Endothelial cell of umbilical vein (primary cell): ENCODE data around the gene SH3BP2. TPM values are rescaled to one million over a fixed set of nuclear protein-coding genes. Genes with fewer than 3 reads are reported as not detected.

Experiments
- BruUV-seq: library from RNA; stranded (reverse); fragments of 400-500 nt; replicated peaks from 2 replicates; lab custom pipeline; 2021; lab: Mats Ljungman, UMichigan
- CTCF ChIA-PET: fragments of 300-600, 350-600 bp; sonication (Branson Sonifier 250); formaldehyde crosslinking; loops from one replicate; lab custom pipeline; 2021; ENCODE audit warnings: antibody characterized with exemption, inconsistent platforms; lab: Charles Lee
- POLR2A ChIA-PET: fragments of 300-600, 350-600 bp; sonication (Branson Sonifier 250); formaldehyde crosslinking; loops from one replicate; lab custom pipeline; 2021; ENCODE audit warnings: antibody characterized with exemption, inconsistent platforms; lab: Charles Lee
- DNase-seq: peaks from one replicate; pipeline ENCODE4 v3.0.0-alpha.2; 2011; ENCODE audit warnings: low read depth, low spot score
- FAIRE-seq: peaks from 2 replicates; lab custom pipeline; 2011; peaks lifted over from hg19 to GRCh38; lab: Jason Lieb, UNC
- H2AFZ ChIP-seq: 2 replicates; pipeline ENCODE4 v1.6.0; 2012; ENCODE audit warnings: low read depth, low read length, control low read depth, inconsistent platforms
- H3K27ac ChIP-seq: 2 replicates; pipeline ENCODE4 v1.5.1; 2011; ENCODE audit warnings: low read depth, mild to moderate bottlenecking, control low read depth, low read length, moderate library complexity; ENCODE audit not compliant: insufficient read depth
- H3K27me3 ChIP-seq, 2 experiments: 2 replicates each; pipeline versions ENCODE4 v1.6.0 to v1.6.1; 2011; ENCODE audit warnings: low read length in 2 of 2, mixed read lengths in 1 of 2; ENCODE audit not compliant: control insufficient read depth in 2 of 2, insufficient read depth in 2 of 2
- H3K36me3 ChIP-seq, 2 experiments: 2 replicates in 1 of 2; 3 replicates in 1 of 2; pipeline ENCODE4 v1.5.1; 2011; ENCODE audit warnings: low read length in 2 of 2, mild to moderate bottlenecking in 1 of 2, moderate library complexity in 1 of 2; ENCODE audit not compliant: control insufficient read depth in 2 of 2, insufficient read depth in 2 of 2; ENCODE audit errors: extremely low read depth in 1 of 2
- H3K4me1 ChIP-seq: 3 replicates; pipeline ENCODE4 v1.5.1; 2011; ENCODE audit warnings: mild to moderate bottlenecking, low read length; ENCODE audit not compliant: control insufficient read depth, insufficient read depth; ENCODE audit errors: extremely low read depth
- H3K4me2 ChIP-seq: 2 replicates; pipeline ENCODE4 v1.6.1; 2011; ENCODE audit warnings: low read length, control low read depth, mixed read lengths; ENCODE audit not compliant: insufficient read depth
- H3K4me3 ChIP-seq, 3 experiments: fragments of 200-600 bp in 1 of 3; sonication (generic), shearing (Covaris generic) in 1 of 3; replicated peaks in 1 of 3; 2 replicates each; pipeline ENCODE4 v1.5.1; 2011 to 2016; ENCODE audit warnings: control low read depth in 3 of 3, low read length in 3 of 3, mild to moderate bottlenecking in 2 of 3, inconsistent platforms in 1 of 3, low read depth in 1 of 3, moderate library complexity in 1 of 3; ENCODE audit not compliant: insufficient read depth in 1 of 3
- H3K79me2 ChIP-seq: 2 replicates; pipeline ENCODE4 v1.6.0; 2012; ENCODE audit warnings: low read length, inconsistent platforms; ENCODE audit not compliant: control insufficient read depth, insufficient read depth
- H3K9ac ChIP-seq: replicated peaks from 2 replicates; pipeline ENCODE3; 2011; ENCODE audit warnings: low read length, control low read depth; ENCODE audit not compliant: insufficient read depth; ENCODE audit errors: extremely low read depth
- H3K9me1 ChIP-seq: replicated peaks from 3 replicates; pipeline ENCODE4 v1.6.0; 2011; ENCODE audit warnings: mild to moderate bottlenecking, low read length; ENCODE audit not compliant: control insufficient read depth, insufficient read depth; ENCODE audit errors: extremely low read depth
- H3K9me3 ChIP-seq: replicated peaks from 2 replicates; pipeline ENCODE4 v1.5.1; 2012; ENCODE audit warnings: low read length, inconsistent platforms; ENCODE audit not compliant: control insufficient read depth, insufficient read depth
- H4K20me1 ChIP-seq: replicated peaks from 2 replicates; pipeline ENCODE3; 2011; ENCODE audit warnings: mild to moderate bottlenecking, low read length; ENCODE audit not compliant: control insufficient read depth, insufficient read depth; ENCODE audit errors: extremely low read depth
- CTCF ChIP-seq, 2 donors: IDR thresholded peaks; 1 replicate in 1 of 2; 2 replicates in 1 of 2; pipeline ENCODE4 v1.5.1; 2011; ENCODE audit warnings: low read length in 2 of 2, mild to moderate bottlenecking in 2 of 2, moderate library complexity in 2 of 2, control low read depth in 1 of 2, inconsistent platforms in 1 of 2, low read depth in 1 of 2; ENCODE audit not compliant: insufficient read depth in 1 of 2; ENCODE audit errors: extremely low read depth in 1 of 2
- EZH2 ChIP-seq: IDR thresholded peaks from 2 replicates; pipeline ENCODE4 v1.6.1; 2012; ENCODE audit warnings: borderline replicate concordance, low read depth, mild to moderate bottlenecking, moderate library complexity, low read length, inconsistent platforms; ENCODE audit not compliant: severe bottlenecking
- FOS ChIP-seq: IDR thresholded peaks from 2 replicates; pipeline ENCODE4 v1.6.1; 2011; ENCODE audit warnings: mild to moderate bottlenecking, low read length, moderate library complexity, borderline replicate concordance; ENCODE audit not compliant: insufficient read depth
- GATA2 ChIP-seq: IDR thresholded peaks from 2 replicates; pipeline ENCODE4 v1.7.0; 2011; ENCODE audit warnings: low read depth, mild to moderate bottlenecking, moderate library complexity, mixed read lengths, low read length; ENCODE audit not compliant: insufficient read length, insufficient read depth
- JUN ChIP-seq: IDR thresholded peaks from 2 replicates; pipeline ENCODE4 v1.6.1; 2011; ENCODE audit warnings: borderline replicate concordance, low read depth; ENCODE audit not compliant: insufficient read length, insufficient read depth
- MAX ChIP-seq: IDR thresholded peaks from 2 replicates; pipeline ENCODE4 v1.6.1; 2011; ENCODE audit not compliant: insufficient read depth, insufficient read length
- MYC ChIP-seq: IDR thresholded peaks from one replicate; pipeline ENCODE4 v1.6.1; 2011; ENCODE audit warnings: mild to moderate bottlenecking, low read depth, low read length
- POLR2A ChIP-seq: IDR thresholded peaks from 2 replicates; pipeline ENCODE4 v1.6.1; 2012; ENCODE audit warnings: low read depth, mild to moderate bottlenecking, control low read depth, low read length
- POLR2AphosphoS5 ChIP-seq: IDR thresholded peaks from 2 replicates; pipeline ENCODE4 v1.6.1; 2012; ENCODE audit warnings: low read depth, mild to moderate bottlenecking, control low read depth, low read length, moderate library complexity; ENCODE audit not compliant: insufficient read depth
- dilution Hi-C: fragments of 300-500 bp; cut with MboI; formaldehyde crosslinking; loops from one replicate; pipeline ENCODE4 v1.15.0; 2019; ENCODE audit warnings: low sequenced_read_pairs; ENCODE audit not compliant: extremely low pct_ligation_motif_present
- intact Hi-C: fragments of 100-400 bp; cut with micrococcal nuclease; formaldehyde crosslinking; loops from one replicate; pipeline ENCODE4 v1.10.0; 2022
- polyA plus RNA-seq, 4 experiments: library from polyadenylated mRNA; depleted of rRNA in 3 of 4; stranded (reverse) in 3 of 4; unstranded in 1 of 4; fragments of >200 nt; gene quantifications; 2 replicates each; pipeline versions ENCODE4 v1.2.1 to v1.2.3, GENCODE V29; 2011 to 2012; ENCODE audit warnings: missing spikeins in 1 of 4
- total RNA-seq: library from RNA; stranded (reverse); gene quantifications from 2 replicates; pipeline ENCODE4 v1.2.3, GENCODE V29; 2021

Gene SH3BP2
- total and polyA plus RNA-seq, 2 donors (not counting 3 experiments of a cell fraction or from before 2014, with no cell fraction given) = 69.2 to 73.9 TPM

- DNase-seq (no peak), FAIRE-seq (no peak)
- Histone ChIP-seq H3K27ac (no peak overlapping the region), H3K36me3 (peaks cover 12 to 19% of the 10 kb centered on the region in 2 experiments), H2AFZ (no peak overlapping the region), H3K9me3 (no peaks in the 10 kb centered on the region), H3K9me1 (no peaks in the 10 kb centered on the region), H3K4me1 (peaks cover 7% of the 10 kb centered on the region), H3K79me2 (peaks cover 12% of the 10 kb centered on the region), H4K20me1 (no peaks in the 10 kb centered on the region), H3K4me3 (no peak overlapping the region), H3K4me2 (no peak overlapping the region), H3K9ac (no peak overlapping the region), H3K27me3 (no peaks in the 10 kb centered on the region)
- ChIA-PET POLR2A (no interaction called here), CTCF (interaction anchor here (0.8 to 2.1 kb wide), 2 partner anchors 14 to 122 kb away, joined by 3 to 5 read pairs; no protein-coding TSS in a partner anchor)
- intact Hi-C loops (no loop called here), dilution Hi-C loops (no loop called here)
- no peak for TF ChIP-seq POLR2A
- no peak for TF ChIP-seq MYC
- TF ChIP-seq JUN = no peak
- no peak for TF ChIP-seq EZH2
- TF ChIP-seq CTCF (IDR thresholded peaks at IDR 0.05; ENCODE audit: extremely low read depth in 1 of 2, insufficient read depth in 1 of 2, low read depth in 1 of 2, low read length in 2 of 2) = no peak
- no peak for TF ChIP-seq FOS
- TF ChIP-seq POLR2AphosphoS5 = no peak
- no peak for TF ChIP-seq MAX
- no peak for TF ChIP-seq GATA2
- no TSS peak for BruUV-seq
Measured at GRCh38 chr4:2886622-2887021, 93.7 kb downstream of the SH3BP2 start.
